Activated T-cell treated with anti-CD3 and anti-CD28 coated beads, Interleukin-2, amount 50 U/mL, for 72 hours (primary cell): Measurements from ENCODE around the gene GOLGA8H. TPM values are rescaled to one million over a fixed set of nuclear protein-coding genes. Genes with fewer than 3 reads are reported as not detected.
"Not testable (repeated sequence)": the region's sequence is repeated elsewhere in the genome, so short reads cannot be mapped to it uniquely, and the experiment has no call there.

ENCODE experiments used
- ATAC-seq, 2 donors: fragments of 150-1000 bp; cut with Tn5 transposase; replicated peaks in 1 of 2; 2 replicates each; pipeline ENCODE4 v1.10.0; 2021; ENCODE audit warnings: moderate library complexity in 2 of 2, mild to moderate bottlenecking in 1 of 2
- DNase-seq, 2 donors: peaks; one replicate each; pipeline ENCODE4 v3.0.0; 2021 to 2022; ENCODE audit warnings: mixed read lengths in 1 of 2
- H3K27ac Mint-ChIP-seq: one replicate; pipeline ENCODE4 v1.8.0; 2022; ENCODE audit warnings: mild to moderate bottlenecking, moderate library complexity, mixed read lengths
- H3K27me3 Mint-ChIP-seq: one replicate; pipeline ENCODE4 v1.8.0; 2022; ENCODE audit warnings: low read depth, mixed read lengths
- H3K36me3 Mint-ChIP-seq, 2 donors: one replicate each; pipeline ENCODE4 v1.8.0; 2022; ENCODE audit warnings: mixed read lengths in 2 of 2, mild to moderate bottlenecking in 1 of 2; ENCODE audit not compliant: insufficient read depth in 2 of 2
- H3K4me1 Mint-ChIP-seq: one replicate; pipeline ENCODE4 v1.8.0; 2022; ENCODE audit warnings: low read depth, mixed read lengths
- H3K4me3 Mint-ChIP-seq, 2 donors: one replicate each; pipeline ENCODE4 v1.8.0; 2022; ENCODE audit warnings: mild to moderate bottlenecking in 2 of 2, mixed read lengths in 2 of 2, moderate library complexity in 2 of 2
- H3K9me3 Mint-ChIP-seq, 2 donors: one replicate each; pipeline ENCODE4 v1.8.0; 2022; ENCODE audit warnings: mixed read lengths in 2 of 2
- total RNA-seq, 2 donors: library from RNA; stranded (reverse); gene quantifications; one replicate each; pipeline ENCODE4 v1.2.3, GENCODE V29; 2022

Gene GOLGA8H
- total RNA-seq, 2 donors from 2014 or later: 0.19 to 0.46 TPM

DNA sequence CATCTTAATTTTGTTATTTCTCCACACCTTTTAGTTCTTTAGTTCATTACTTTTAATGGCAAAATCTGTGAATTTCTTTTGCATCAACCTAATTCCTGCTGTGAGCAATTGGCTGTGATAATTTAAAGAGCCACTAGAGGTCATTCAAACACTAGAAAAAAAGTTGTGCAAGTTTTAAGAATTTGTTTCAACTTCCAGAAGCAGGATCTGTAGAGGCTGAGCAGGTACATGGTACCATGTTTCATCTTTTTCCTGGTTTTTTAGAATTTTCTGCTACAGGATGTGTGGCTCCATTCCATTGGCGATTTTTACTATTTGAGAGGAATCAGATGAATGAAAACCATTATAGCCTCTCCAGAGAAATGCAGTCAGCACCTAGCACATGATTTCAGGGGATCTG lies 57.3 kb downstream of the GOLGA8H start:
- not testable (repeated sequence) for ATAC-seq, H3K36me3 Mint-ChIP-seq, H3K27ac Mint-ChIP-seq, H3K4me1 Mint-ChIP-seq, DNase-seq, H3K9me3 Mint-ChIP-seq, H3K4me3 Mint-ChIP-seq, H3K27me3 Mint-ChIP-seq

Other genes starting within 250 kb of the GOLGA8H start
- gene CHRFAM7A, start 210.5 kb upstream of the GOLGA8H start, total RNA-seq: 1 to 10 TPM; 1.9 to 3.7 TPM
- gene GOLGA8R, start 189.8 kb upstream of the GOLGA8H start, total RNA-seq: 1 to 10 TPM; 2.6 to 2.7 TPM
- gene GOLGA8Q, start 52.0 kb upstream of the GOLGA8H start, total RNA-seq: 1 to 10 TPM; 1.0 to 1.1 TPM